Peyer's patch (tissue), 4 donors: ENCODE data around the gene AQP6. TPM values are rescaled to one million over a fixed set of nuclear protein-coding genes. Genes with fewer than 3 reads are reported as not detected.

ENCODE experiments used
- DNase-seq, 3 donors: peaks; one replicate each; pipeline ENCODE4 v3.0.0-alpha.2; 2017 to 2019
- H3K27ac ChIP-seq, 4 donors: fragments of 200-600 bp; sonication (generic); one replicate each; pipeline ENCODE4 v1.5.1; 2016 to 2019
- H3K27me3 ChIP-seq, 2 donors: fragments of 200-600 bp; sonication (generic); one replicate each; pipeline ENCODE4 v1.5.1; 2019
- H3K36me3 ChIP-seq, 3 donors: fragments of 200-600 bp; sonication (generic); one replicate each; pipeline ENCODE4 v1.5.1; 2016 to 2019
- H3K4me1 ChIP-seq, 4 donors: fragments of 200-600 bp; sonication (generic); one replicate each; pipeline ENCODE4 v1.5.1; 2016 to 2019
- H3K4me3 ChIP-seq, 4 donors: fragments of 200-600 bp; sonication (generic); 1 replicate in 3 of 4; 2 replicates in 1 of 4; pipeline ENCODE4 v1.5.1; 2016 to 2019; ENCODE audit warnings: mild to moderate bottlenecking in 1 of 4
- H3K9me3 ChIP-seq, 4 donors: fragments of 200-600 bp; sonication (generic); one replicate each; pipeline ENCODE4 v1.5.1; 2016 to 2019; ENCODE audit warnings: mild to moderate bottlenecking in 1 of 4
- CTCF ChIP-seq, 6 experiments: fragments of 450-650 bp in 4 of 6; fragments of 200-600 bp in 2 of 6; sonication (generic) in 1 of 6; IDR thresholded peaks; one replicate each; pipeline ENCODE4 v1.5.1; 2017 to 2019; ENCODE audit warnings: antibody characterized with exemption in 6 of 6, mild to moderate bottlenecking in 3 of 6, moderate library complexity in 1 of 6
- POLR2A ChIP-seq, 2 donors: fragments of 450-650 bp; IDR thresholded peaks; one replicate each; pipeline ENCODE4 v1.5.1; 2017; ENCODE audit warnings: antibody characterized with exemption in 2 of 2, mild to moderate bottlenecking in 2 of 2, moderate library complexity in 2 of 2
- total RNA-seq, 4 donors: library from RNA; depleted of rRNA; stranded (reverse); fragments of >200 nt; gene quantifications; one replicate each; pipeline ENCODE4 v1.1.0, GENCODE V29; 2016

Gene AQP6
- total RNA-seq, 4 donors from 2014 or later, result not detected

DNA sequence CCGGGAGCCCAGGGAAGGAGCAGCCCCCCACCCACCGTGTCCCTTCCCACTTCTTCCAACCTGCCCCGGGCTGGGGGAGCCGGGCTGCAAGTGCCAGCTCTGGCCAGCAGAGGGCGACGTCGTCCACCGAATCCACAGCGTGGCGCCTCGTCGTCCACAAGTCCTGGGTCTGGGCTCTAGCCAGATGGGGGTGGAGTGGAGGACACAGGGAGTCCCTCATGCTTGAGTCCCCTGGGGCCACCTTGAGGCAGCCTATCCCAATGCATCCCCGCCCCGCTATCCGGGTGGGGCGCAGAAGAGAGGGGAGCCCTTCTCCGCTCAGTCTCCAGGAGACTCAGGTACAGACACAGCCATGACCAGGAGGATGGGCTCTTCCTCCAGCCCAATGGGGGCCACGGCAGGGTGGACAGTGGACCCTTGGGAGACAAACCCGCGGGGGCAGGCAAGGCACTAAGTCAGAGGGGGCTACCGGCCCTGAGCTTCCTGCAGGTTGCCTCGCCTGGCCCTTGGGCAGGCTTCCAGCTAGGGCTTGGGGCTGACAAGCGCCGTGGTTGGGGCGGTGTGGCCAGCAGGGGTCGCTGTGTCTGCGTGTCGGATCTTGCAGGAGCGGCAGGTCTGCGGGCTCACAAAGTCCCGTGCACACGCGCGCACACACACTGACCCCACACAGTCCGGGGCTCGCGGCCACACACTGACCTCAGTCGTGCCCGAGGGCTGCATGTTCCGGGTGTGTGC, 5.5 kb upstream of the AQP6 start:
- H3K27ac ChIP-seq, result no peak overlapping the region

DNA sequence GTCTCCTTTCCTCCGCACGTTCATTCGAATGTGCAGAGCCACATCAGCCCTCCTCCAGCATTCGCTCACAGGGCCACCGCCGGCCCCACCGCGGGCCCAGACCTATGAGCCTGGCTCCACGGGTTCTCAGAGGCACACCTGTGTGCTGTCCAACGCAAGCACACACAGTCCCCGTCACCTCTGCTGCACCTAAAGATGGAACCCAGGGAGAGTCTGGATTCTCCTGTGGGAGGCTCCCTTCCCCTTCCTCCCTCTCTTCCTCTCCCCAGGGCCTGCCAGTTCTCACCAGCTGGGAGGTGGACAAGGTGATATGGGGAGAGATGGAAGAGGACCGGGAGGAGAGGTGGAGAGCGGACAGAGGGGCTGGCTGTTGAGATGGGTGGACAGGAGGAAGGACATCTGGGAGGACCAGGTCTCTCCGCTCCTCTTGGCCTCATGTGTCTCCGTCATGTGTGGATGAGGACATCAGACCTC, 4.9 kb upstream of the AQP6 start:
- peak in 1 of 3 donors; percentile 20 for DNase-seq
- no peak for TF ChIP-seq CTCF (IDR thresholded peaks at IDR 0.05)
- Histone ChIP-seq H3K9me3 (no peaks in the 10 kb centered on the region), H3K36me3 (no peaks in the 10 kb centered on the region), H3K27ac (no peak overlapping the region), H3K4me1 (peaks cover 0 to 9% (median 2%) of the 10 kb centered on the region in 4 donors), H3K27me3 (no peaks in the 10 kb centered on the region), H3K4me3 (peak overlapping the region in 3 of 4 donors; percentile 37 to 47 (median 39))

More for the DNA sequence above, 5.5 kb upstream of the AQP6 start:
- Histone ChIP-seq H3K36me3 (no peaks in the 10 kb centered on the region), H3K9me3 (no peaks in the 10 kb centered on the region), H3K4me3 (peak overlapping the region; percentile 10 to 47 (median 38)), H3K4me1 (peaks cover 0 to 9% (median 2%) of the 10 kb centered on the region in 4 donors), H3K27me3 (no peaks in the 10 kb centered on the region)
- peak; percentile 83 to 96 (median 95) for DNase-seq
- no peak for TF ChIP-seq POLR2A (IDR thresholded peaks at IDR 0.05)
- TF ChIP-seq CTCF (IDR thresholded peaks at IDR 0.05), result peak; percentile 78 to 90 (median 88)

DNA sequence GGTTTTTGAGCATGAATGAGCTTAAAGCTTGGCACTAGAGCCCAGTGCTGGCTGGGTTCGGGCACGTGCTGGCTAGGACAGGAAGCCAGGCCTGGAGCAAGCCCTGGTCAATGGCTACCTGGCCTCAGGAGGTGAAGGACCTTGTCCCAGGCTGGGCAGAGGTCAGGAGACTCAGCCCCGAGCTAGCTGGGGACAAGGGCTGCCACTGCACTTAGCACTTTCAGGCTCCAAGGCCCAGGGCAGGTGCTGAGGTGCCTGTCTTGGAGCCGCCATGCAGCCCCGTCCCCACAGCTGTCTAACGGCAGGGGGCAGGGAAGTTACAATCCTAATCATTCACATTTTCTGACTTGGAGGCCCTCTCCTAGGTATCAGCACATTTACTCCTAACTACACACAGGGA, 4.3 kb upstream of the AQP6 start:
- peak in 1 of 3 donors; percentile 39 for DNase-seq
- Histone ChIP-seq H3K36me3 (no peaks in the 10 kb centered on the region), H3K27ac (no peak overlapping the region), H3K4me1 (peaks cover 0 to 9% (median 2%) of the 10 kb centered on the region in 4 donors), H3K27me3 (no peaks in the 10 kb centered on the region), H3K9me3 (no peaks in the 10 kb centered on the region), H3K4me3 (no peak overlapping the region)
- no peak for TF ChIP-seq CTCF (IDR thresholded peaks at IDR 0.05)
- no peak for TF ChIP-seq POLR2A (IDR thresholded peaks at IDR 0.05)

- TF ChIP-seq POLR2A (IDR thresholded peaks at IDR 0.05), result no peak
- no peak for TF ChIP-seq CTCF (IDR thresholded peaks at IDR 0.05)
- no peak for DNase-seq
- Histone ChIP-seq H3K4me3 (no peak overlapping the region), H3K27ac (no peak overlapping the region), H3K27me3 (no peaks in the 10 kb centered on the region), H3K9me3 (no peaks in the 10 kb centered on the region), H3K4me1 (peaks cover 0 to 9% (median 2%) of the 10 kb centered on the region in 4 donors), H3K36me3 (no peaks in the 10 kb centered on the region)
Observed at GRCh38 chr12:49969027-49969426, 3.7 kb upstream of the AQP6 start.

DNA sequence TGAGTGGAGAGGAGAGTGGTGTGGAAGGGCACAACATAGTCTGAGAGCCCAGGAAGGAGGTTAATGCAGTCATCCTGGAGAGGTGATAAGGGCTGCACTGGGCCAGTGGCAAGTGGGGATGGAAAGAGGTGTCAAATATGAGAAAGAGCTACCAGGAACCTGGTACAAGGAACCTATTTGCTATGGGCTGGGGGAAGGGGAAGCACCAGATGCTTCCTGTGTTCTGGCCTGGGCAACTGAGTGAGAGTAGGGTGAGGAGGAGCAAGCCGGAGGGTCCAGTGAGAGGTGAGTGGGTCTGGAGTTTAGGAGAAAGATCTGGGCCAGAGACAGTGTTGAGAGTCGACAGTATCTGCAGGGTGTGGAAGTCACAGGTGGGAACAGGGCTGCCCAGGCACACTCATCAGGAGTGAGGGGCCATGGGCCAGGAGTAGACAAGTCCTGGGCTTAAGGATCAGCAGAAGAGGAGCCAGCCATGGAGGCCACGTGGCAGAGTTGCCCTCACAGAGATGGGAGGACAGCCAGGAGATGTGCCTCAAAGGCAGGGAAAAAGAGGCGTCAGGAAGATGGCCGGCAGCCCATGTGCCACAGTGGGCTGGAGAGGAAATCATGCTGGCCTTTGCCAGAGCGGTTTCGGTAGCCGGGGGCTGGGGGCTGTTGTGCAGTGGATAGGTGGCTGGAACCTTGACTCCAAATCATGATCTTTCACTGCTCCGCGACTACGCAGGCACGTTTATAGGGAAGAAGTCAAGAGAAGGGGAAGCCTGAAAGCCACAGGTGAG, 2.9 kb upstream of the AQP6 start:
- Histone ChIP-seq H3K4me1 (peaks cover 0 to 15% (median 2%) of the 10 kb centered on the region in 4 donors), H3K4me3 (no peak overlapping the region), H3K36me3 (no peaks in the 10 kb centered on the region), H3K27me3 (no peaks in the 10 kb centered on the region), H3K9me3 (no peaks in the 10 kb centered on the region), H3K27ac (no peak overlapping the region)
- peak in 1 of 3 donors; percentile 39 for DNase-seq
- TF ChIP-seq POLR2A (IDR thresholded peaks at IDR 0.05) (no peak), CTCF (IDR thresholded peaks at IDR 0.05) (no peak)
